GM21619 (cell line): ENCODE data around the gene AQP1.

ENCODE experiments used
- ATAC-seq: cut with Tn5 transposase; IDR thresholded peaks from one replicate; pipeline ENCODE4 v1.9.1; 2021; ENCODE audit not compliant: unreplicated experiment

Gene AQP1

DNA sequence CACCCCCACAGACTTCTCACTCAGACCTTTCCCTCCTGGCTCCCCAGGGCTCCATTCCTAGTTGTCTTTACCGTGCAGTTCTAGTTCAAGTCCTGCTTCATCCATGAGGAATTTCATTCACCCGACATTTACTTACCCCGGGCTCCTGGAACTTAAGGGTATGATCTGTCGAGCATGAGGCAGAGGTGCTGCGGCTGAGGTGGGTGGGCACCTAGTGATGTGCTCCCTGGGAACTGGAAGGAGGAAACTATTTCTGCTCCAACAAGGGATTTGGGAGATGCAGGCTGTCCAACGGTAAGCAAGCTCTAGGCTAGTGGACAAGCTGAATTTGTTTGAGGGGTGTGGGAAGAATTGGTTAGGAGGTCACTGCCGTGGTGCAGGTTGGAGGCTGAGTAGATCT, 30.2 kb upstream of the AQP1 start:
- no peak for ATAC-seq

DNA sequence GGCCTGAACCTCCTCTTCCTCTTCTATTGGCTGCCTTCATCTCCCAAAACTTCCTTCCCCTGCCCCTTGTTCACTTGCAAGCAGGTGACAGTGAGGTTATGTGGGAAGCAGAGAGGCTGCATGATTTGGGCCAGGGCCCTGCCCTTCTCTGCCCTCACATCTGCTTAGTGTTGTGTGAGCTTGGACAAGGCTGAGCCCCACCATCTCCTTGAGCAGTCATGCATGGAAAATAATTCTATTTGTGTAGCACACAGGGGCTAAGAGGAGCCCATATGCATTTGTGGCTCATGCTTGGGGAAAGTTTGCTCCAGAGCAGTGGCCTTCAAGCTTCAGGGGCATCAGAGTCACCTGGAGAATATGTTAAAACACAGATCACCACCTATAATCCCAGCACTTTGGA, 26.8 kb upstream of the AQP1 start:
- no peak for ATAC-seq

DNA sequence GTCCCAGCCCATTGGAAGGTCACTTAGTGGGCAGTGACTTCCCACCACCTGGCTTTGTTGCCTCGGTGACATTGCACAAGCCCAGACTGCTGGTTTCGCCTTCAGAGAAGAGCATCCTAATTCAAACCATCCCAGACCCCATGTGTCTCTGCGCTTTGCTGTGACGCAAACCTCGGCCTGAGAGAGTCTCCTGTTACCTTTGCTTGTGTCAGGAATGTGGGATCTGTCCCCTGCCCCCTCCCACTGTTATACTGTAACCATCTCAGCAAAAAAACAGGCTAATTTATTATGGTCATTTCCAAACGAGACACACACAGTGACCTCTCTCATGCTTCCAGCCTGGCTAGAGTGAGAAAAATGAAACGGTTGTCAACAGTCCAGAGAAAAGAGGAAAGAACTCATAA, 25.0 kb upstream of the AQP1 start:
- no peak for ATAC-seq

DNA sequence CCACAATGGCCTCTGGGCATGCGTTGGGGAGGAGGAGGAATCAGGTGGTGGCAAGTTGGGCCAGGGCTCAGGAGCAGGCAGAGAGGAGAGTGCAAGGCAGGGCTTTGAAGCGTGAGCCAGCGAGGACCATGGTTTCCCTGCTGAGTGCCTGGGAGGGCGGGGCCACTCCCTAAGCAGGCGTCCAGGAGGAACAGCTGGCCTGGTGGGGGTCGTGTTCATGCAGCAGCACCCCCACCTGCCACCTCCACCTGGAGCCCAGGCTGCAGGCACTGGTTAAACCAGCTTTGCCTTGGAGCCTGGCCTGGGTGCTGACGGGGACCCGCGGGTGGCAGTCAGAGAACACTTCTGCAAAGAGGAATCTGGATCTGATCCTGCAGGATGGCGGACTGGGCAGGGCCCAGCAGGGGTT, 24.2 kb upstream of the AQP1 start:
- ATAC-seq = no peak

DNA sequence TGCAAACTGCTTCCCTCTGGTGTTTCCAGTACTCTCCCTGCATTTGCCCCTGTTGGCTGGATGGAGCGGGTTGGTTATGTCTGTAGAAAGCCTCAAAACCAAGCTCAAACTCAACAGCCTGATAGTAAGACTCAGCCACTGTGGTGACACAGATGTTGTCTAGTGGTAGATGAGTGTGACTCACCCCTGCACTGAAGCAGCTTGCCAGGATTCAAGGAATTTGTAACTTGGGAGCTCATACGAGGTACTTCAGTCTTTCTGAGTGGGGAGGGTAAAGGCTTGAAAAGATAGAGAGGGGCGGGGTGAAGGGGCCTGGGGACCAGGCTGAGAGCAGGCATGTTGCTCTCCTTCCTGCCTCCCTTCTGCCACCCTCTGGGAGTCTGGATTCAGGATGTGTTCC, 22.9 kb upstream of the AQP1 start:
- no peak for ATAC-seq

DNA sequence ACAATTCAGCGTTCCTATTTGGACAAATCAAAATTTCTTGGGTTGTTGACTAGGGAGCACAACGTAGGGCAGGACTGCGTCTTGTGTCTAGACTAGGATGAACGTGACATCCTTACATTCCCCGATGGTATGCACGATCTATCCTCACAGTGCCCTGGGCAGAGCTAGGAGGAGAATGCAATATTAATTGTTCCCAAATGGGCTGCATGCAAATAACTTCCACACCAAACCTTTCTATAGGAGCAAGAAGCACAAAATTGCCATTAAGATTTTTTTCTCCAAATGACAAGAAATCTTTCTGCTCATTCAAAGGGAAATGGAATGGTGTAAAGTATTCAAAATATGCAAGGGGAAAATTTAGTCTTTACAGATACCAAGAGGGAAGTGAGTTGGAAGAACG, 21.4 kb upstream of the AQP1 start:
- ATAC-seq = no peak

DNA sequence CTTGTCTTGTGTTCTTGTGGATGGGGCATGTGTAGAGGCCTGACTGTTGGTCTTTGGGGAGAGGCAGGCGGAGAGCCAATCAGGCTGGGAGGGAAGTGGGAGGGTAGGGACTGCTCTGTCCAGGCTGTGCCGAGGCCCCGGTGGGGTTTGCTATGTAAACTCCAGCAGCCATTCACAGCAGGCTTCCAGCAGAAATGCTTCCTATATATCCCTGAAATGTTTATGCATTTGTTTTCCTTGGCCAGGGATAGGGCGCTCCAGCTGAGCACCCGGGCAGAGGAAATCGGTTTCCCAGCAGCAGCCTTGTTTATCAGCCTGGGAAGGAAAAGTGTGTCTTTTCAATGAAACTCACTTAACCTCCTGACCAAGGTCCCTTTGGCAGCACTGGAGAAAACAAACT, 18.3 kb upstream of the AQP1 start:
- no peak for ATAC-seq

DNA sequence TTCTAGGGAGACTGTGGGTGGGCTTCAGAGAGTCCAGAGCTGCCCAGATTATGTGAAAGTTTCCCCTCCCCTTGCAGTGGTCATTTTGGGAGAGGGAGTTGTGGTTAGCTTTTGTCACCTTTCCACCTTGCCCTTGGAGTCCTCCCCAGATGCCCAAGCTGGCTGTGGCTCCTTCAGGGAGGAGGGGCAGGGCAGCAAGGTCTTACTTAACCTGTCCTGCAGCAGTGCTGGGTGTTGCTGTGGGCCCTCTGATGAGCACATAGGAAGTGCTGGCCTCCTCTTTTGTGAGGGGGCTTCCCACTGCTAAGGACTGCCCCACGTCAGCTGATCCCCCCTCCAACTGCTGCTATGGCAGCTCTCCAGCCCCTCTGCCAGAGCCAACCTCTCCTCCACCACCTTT, 17.6 kb upstream of the AQP1 start:
- ATAC-seq = no peak

DNA sequence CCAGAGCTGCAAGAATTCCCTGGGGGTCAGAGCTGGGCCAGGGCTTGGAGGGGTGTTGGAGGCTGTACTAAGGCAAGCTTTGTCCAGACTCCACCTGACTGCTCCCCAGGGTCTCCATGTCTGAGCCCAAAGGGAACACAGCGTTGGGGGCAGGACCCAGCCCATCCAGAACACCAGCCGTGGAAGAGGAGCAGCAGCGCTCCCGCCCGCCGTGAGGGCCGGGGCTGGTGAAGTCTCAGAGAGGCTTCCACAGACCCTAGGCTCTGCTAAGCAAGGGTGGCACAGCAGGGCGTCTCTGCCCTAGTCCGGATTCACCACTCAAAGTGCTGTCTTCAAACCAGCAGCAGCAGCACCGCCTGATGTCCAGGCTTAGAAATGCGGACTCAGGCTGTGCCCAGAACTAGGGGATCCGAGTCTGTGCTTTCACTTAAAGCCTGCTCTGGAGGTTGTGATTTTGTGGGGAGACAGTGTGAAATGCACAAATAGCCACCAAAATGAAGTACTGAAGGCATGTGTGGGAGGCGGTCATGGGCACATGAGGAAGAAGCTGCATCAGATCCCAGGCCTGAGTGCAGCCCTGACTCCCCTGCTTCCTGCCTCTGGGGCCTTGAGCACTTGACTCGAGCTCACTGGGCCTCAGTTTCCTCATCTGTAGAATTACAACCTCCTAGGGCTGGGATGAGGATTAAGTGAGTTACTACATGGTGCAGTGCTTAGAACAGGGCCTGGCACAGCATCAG, 16.6 kb upstream of the AQP1 start:
- no peak for ATAC-seq

DNA sequence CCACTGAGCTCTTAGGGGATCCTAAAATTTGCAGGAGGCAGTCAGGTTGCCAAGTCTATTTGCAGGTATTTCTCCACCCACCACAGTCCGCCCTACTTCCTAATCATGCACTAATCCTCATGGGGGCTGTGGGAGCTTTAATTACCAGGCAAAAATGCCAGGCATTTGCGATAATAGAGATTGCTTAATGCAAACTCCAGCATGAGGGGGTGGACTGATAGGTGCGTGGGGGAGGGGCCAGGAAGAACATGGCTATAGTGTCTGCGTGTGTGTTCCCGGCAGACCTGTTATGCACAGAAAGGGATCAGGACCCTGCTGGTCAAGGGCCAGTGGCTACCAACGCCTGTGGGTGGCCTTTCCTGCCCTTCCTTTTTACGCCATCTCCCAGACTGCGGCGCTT, 15.6 kb upstream of the AQP1 start:
- no peak for ATAC-seq

DNA sequence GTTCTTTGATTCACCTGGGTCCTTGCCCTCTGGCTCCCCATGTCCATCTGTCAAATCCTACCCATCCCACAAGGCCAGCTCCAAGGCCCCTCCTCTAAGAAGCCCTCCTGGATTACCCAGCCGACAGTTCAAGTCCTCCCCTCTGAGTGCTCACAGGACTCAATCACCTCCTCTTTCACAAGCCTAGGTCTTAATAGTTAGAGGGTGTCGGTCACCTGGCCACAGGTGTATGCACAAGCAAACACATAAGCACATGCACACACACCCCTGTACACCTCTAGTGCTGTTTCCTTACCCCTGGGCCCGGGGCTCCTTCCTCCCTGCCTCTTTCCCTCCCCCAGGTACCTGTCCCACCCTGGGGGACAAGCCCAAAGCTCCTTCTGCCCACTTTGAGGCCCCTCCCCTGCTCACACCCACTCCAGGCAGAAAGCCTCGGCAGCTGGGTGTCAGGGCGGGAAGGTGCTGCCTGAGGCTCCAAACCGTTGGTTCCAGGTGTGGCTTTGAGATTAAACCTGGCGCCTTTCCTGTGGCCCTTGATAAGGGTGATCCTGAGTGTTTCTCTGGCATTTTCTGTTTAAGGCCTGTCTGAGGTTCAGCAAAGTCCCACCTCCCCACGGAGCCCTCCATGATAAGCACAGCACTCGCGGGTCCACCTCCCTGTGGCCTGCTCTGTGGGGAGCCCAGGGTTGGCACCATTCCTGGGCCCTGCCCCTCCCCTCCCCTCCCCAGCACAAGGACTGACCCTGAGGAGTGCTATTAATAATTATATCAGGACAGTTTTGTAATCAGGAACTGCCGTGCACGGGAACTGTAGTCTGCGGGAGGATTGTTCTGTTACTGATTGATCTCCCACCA, 14.6 kb upstream of the AQP1 start:
- no peak for ATAC-seq

DNA sequence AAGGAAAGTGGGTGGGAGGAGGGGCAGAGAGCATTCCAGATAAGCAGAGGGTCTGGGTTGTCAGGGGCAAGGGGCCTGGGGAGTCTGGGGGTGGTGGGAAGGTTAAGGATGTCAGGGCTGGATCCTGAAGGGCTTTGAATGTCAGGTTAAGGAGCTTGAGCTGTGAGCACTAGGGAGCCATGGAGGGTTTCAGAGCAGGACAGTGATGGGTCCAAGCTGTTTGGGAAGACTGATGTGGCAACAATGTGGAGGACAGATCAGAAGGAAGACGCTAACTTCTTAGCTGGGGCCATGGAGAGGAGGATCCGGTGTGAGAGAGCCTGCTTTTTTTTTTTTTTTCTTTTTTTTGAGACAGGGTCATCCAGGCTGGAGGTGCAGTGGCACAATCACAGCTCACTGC, 13.9 kb upstream of the AQP1 start:
- ATAC-seq = no peak

DNA sequence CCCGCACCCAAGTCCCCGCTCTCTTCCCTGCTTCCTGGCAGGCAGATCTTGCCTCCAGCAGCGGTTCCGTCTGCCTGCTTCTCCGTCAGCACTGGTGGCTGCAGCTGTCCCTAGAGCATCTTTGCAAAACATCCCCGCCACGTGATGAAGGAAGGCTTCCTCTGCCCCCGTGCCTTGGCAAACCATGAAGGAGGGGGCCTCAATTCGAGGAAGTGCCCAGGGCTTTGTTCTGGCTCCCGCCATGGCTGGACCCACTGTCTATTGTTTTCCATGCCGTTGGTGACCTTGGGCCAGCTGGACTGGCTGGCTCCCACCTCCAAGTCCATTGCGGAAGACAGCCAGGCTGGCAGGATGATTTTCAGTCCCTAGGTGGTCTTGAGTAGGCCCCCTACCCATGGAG, 13.2 kb upstream of the AQP1 start:
- ATAC-seq = no peak

DNA sequence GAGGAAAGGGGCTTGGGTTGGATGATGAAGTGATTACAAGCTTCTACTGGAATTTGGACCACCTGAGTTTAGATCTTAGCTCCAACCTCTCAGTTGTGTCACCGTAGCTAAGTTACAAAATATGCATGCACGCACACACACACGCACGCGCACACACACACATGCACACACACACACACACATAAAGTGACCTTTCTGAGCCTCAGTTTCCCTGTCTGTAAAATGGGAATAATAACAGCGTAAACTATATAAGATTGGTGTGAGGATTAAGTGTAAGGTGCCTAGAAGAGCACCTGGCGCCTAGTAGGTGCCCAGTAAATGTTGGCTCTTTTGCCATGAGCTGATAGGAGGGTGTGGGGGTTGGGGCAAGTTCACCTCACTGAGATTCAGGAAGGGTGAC, 12.6 kb upstream of the AQP1 start:
- ATAC-seq = no peak

DNA sequence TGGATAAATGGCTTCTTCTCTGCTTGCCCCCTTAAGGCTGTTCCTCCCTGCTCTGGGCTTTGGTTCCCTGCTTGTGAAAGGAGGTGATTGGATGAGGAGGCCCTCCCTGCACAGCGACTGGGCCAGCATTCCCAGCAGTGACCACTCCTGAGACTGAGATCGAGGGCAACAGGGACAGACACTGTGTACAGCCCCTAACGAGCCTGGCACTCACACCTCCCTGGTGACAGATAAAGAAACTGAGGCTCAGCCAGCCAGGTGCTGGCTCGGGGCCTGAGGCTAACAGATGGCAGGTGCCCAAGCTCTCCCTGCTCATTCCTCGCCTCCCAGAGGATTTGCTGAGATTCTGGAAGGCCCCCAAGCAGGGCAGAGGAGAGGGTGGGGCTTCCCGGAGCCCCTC, 12.0 kb upstream of the AQP1 start:
- no peak for ATAC-seq

DNA sequence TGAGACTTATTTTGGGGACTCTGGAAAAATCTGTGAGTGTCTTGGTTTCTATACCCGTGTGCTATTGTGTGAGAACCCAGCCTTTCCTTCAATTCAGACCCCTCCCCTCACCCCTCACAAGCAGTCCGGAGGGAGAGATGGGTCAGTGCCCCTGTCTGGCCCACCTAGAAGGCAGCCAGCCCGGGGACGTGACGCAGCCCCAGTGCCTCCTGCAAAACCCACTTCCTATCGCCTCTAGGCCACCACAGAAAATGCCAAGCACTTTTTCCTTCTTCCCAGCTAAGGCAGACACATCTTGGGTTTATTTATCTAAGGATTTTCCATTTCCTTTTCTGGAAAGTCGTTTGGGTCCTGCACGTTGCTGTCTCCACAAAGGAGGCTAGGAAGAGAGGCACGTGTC, 11.6 kb upstream of the AQP1 start:
- ATAC-seq = no peak

DNA sequence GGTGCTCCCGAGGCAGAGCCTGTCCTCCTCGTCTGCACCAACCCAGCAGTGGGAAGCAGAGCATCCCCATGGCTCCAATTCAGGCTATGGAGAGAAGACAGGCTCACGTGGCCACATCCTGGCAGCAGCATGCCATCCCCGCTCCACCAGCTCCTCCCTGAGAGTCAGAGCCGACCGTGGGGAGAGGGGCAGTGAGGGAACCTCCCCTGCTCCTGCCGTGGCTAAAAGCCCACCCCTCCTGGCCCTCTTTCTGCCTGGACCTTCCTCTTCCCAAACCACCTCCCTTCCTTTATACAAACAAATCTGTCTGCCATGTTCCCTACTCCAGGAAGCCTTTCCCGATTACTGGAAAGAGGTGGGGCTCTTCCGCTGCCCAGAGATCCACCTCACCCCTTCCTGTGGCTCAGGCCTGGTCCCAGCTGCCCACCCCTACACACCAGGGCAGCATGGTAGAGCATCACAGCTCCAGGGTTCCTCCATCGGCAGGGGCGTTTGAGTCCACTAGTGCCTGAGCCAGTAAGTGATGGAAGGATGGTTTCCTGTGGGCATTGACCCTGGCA, 10.8 kb upstream of the AQP1 start:
- ATAC-seq = no peak

DNA sequence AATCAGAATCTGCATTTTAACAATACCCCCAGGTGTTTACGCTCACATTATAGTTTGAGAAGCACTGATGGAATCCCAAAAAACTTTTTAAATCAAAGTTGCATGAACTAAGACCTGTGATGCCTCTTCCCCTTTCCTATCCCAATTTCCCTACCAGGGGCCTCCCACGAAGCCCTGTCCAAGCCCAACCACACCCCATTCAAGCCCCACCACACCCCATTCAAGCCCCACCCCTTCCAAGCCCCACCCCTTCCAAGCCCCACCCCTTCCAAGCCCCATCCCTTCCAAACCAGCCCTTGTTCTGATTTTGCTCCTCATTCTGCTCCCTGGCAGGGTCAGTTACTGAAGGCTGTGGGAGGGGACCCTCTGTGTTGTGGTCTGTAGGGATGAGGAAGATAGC, 9.8 kb upstream of the AQP1 start:
- ATAC-seq = no peak

DNA sequence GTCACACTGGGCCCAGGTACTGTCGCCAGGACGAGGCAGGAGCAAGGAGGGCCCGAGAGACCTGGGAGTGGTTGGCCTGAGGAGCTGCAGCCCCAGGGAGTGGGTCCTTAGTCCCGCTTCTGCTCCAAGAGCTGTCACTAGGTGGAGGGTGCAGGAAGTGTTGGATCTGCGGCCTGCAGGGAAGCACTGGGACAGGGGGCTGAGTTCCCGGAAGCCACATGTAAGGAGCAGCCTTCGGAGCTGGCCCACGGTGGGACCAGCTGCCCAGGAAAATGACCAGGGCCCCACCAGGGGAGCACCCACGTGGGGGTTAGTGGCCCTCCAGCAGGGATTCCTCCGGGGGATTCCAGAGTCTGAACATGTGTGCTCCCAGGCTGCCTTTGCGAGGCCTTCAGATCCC, 9.2 kb upstream of the AQP1 start:
- no peak for ATAC-seq

DNA sequence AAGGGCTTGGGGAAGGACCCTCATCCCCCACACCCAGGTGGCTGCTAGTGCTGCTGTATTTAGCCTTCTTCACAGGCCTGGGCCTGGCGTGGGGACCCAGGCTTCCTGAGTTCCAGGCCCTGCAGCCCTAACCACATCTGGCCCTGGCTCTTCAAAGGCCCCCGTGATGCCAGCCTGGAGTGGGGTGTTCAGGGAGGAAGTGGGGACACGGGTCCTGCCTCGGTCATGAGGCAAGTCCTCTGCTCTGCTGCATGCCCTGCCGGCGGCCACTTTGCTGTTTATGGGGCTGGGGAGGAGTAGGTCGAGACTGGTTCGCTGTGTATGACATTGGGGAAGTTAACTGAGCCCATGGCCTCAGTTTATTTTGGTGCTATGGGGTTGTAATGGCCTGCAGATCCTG, 8.5 kb upstream of the AQP1 start:
- ATAC-seq = no peak

DNA sequence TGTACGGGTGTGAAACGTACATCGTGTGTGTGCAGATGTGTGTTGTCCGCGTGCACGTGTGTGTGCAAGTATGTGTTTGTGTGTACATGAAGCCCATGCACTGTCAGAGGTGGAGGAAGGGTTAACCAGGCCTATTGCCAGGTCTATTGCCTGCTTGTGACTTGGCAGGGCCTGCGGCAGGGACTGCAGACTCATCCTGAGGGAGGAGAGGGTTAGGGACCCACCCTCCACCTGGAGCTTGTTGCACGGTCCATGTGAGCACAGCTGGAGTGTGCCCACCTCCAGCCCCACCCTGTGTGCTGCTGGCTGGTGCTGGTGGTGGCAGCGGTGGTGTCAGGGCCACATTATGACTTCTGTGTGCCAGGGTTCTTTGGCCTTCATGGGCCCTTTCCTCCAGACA, 7.1 kb upstream of the AQP1 start:
- no peak for ATAC-seq
